Dedifferentiated amniotic fluid mesenchymal stem cell (primary cell): ENCODE data around the gene TNFRSF11A.

Source experiments
- DNase-seq: peaks from one replicate; pipeline ENCODE4 v3.0.0-alpha.2; 2016; ENCODE audit errors: extremely low spot score

TNFRSF11A gene

DNA sequence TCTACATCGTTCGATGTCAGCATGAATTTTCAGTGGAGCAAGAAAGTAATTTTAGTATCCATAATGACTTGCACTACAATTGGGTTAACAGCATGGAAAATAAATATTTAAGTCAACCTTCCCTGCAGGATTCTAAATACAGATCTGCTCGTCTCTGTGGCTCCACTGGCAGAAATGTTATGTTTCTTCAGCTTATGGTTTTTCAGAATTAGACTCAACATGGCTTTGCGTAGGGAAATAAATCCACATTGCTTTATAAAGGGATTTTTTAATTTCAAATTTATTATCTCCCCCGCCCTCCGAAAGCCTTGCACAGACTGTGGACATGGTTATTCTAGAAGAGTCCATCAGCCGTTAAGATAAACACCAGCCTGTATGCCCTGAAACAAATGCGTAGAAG lies 18.2 kb downstream of the TNFRSF11A start:
- no peak for DNase-seq

DNA sequence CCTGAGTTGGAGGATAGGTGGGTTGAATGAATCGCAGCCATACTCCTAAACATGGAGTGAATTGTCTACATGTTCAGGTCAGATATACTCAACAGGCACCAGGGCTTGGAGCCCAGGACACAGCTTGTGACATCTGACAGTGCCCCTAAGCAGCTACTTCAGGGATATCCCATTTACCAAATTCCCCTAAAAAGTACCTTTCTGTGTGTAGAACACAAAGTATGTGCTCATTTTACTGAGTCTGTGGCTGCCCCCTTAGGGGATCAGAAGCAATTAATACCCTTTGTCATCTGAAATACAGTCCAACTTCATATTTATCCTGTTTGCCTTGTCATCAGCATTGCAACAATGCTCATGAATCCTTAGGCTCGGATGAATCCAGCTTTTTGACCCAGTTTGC lies 20.8 kb downstream of the TNFRSF11A start:
- no peak for DNase-seq

DNA sequence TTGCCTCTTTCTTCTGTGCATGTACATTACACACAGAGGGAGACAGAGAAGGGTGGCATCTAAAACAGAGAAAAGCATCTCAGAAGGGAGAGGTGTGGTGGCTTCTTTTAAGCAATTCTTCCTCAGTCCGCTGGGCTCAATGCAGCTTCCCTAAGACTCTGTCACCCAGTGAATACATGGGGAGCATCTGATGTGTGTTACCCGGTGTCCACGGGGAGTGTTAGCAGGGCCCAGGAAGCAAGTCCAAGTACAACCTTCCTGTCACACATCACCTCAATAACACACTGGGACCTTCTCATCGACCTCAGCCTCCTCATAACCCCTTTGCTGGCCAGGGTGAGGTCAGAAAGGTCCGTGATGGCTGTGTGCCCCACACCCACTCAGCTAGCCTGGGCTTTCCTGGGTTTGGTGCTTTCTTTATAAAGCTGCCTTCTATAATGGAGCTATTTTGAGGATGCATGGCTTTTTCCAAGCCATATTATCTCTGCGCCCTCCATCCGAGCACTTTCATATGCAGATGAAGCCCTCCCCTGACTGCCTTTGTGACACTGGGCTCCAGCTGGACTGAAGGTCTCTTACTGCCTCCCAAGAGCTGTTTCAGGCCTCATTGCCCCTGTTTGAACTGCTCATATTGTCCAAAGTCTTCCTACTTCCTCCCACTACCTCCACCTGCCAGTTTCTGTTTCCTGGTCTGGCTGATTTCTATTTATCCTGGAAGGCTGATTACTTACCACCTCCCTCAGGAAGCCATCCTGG lies 21.4 kb downstream of the TNFRSF11A start:
- DNase-seq, result no peak

DNA sequence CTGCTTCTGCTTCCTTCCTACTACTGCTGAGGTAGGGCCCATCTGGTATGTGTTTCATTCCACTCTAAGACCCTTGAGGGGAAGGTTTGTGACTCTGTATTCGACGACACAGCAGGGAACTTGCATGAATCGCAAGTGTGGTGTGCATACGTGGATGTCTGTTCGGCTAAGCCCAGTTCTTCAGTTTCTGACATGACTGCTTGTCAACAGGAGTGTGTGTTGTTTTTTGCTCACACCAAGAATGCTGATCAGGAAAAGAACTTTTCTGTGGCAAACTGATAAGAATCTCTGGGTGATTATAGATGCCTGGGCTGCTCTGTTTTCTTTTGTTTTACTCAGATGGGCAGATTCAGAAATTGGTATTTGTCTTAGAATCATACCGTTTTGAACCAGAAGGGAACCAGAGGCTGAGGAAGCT lies 22.0 kb downstream of the TNFRSF11A start:
- DNase-seq, result no peak

DNA sequence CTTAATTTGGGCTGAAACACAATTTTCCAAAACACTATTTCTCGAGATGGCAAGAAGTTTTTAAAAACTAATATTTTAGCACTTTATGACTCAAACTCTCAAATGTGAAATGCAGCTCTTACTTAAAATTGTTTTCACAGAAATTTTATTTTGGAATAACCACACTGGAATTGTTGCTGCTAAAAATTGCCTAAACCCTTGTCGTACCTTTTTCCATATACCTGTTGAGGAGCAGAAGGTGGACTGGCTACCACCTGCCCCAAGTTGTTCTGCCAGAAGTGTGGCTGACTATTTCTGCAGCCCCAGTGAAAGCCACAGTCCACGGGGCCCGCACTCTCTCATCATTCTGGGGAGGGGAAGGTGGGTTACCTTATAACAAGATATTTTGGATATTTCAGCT lies 23.4 kb downstream of the TNFRSF11A start:
- no peak for DNase-seq

DNA sequence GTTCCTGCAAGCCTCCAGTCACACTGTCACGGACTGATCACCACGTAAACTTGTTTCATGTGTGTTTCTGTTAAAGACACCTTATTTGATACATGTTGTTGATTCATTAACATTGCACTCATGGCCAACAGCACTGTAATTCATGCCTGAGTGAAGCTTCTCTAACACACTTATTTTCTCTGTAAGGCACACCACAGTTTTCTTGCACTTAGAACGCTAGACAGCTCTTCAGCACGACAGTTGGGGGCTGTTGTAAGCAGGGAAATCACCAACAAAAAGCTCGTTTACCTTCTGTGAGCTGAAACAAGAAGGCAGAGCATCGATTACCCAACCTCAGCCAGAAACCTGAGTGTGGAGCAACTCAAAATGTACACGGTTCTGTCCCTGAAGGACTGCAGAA lies 28.1 kb downstream of the TNFRSF11A start:
- no peak for DNase-seq

DNA sequence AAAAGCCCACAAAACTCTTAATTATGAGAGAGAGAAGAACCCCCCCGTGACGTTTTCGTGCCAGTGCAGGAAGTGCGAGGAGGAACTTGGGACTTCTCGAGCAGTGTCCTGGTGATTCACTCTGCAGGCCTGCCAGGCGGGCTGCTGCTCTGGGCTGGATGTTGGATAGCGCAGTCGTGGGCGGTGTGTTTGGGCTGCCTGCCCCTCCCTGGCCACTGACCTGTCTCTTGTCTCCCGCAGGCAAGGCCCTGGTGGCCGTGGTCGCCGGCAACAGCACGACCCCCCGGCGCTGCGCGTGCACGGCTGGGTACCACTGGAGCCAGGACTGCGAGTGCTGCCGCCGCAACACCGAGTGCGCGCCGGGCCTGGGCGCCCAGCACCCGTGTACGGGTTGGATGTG lies 29.0 kb downstream of the TNFRSF11A start:
- DNase-seq, result no peak

DNA sequence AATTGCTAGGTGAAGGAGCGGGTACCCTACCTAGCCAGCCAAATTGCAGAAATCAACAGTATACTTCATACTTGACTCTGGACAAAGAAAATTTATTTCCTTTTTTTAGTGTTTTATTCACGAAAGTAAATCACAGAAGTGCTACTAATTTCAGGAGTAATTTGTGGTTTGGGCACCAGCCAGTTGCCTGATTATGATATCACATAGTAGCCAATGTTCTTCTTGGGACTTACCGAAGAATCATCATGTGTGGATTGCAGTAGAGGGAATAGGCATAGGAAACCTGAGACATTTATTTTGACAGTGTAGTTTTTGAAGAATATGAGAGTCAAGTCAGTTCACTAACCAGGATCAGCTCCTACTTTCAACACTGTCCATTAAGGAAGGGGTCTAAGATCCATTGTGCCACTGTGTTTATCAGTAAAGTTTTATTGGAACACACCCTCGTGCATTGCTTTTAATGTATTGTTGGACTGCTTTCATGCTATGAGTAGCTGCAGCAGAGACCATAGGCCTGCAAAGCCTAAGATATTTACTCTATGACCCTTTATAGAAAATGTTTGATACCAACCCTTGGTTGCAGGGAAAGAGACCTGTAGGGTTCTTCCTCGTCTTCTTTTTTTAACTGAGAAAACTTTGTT lies 32.1 kb downstream of the TNFRSF11A start:
- no peak for DNase-seq

DNA sequence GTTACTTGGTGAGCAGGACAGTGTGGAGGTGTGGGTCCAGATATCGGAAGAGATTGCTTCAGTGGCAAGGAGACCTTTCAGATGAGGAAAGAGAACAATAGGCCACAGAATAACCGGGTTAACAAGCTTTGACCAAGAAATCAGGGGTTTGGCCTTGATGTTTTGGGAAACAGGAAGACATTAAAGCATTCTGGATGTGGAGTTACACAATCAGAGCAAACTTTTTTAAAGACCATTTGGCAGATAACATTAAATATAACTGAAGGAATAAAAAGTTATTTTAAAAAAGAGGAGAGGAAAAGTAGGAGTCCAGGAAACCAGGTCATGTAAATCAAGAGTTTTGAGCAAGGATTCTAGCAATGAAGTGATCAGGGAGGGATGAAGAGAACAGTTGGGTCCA lies 35.7 kb downstream of the TNFRSF11A start:
- DNase-seq, result no peak

DNA sequence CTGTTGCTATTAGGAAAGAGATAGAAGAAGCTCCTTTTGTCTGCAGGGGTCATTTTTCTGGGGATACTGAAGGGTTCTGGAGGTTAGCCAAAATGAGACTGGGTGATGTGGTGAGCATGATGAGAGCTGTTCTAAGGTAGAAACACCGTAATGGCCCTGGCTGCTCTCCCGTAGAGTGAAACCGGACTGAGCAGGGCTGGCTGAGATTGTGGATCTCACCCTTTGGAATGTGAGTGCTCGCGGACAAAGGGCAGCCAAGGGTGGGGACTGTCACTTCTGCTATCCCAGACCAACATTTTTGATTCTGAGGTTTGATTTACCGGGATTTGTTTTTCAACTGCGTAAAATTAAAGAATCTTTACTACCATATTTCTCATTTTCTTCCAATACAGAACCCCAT lies 36.2 kb downstream of the TNFRSF11A start:
- no peak for DNase-seq

DNA sequence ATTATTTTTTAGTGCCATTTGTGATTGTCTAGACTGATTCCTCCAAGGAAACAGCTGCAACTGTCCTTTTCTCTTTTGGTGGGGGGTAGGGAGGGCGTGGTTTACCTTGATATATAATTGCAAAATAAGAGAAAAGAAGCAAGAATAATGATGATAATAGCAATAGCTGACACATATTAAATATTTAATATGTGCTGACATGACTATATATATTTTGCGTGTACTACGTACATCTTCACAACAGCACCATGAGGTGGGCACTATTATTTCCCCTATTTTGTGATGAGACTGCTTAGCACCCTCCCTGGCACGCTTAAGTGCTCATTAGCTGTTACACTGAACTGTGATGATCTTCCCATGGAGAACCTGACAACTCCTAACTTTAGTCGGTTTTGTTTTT lies 39.4 kb downstream of the TNFRSF11A start:
- DNase-seq, result no peak

DNA sequence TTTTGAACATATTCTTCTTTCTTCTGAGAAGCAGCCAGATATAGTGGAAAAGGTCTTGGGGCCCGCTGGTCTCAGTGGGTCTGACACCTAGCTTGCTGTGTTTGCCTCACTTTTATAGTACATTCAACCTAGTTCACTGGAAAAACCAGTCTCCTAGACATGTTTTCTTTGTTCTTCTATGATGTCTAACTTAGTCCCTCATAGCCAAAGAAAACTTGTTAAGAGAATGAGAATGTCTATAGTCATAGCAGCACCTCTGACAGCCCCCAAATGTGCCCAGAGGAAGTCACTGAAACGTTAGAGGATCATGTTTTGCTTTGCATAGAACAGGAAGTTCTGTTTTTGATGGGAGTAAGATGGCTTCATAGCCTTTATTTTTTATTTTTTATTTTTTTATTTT lies 40.3 kb downstream of the TNFRSF11A start:
- no peak for DNase-seq

DNA sequence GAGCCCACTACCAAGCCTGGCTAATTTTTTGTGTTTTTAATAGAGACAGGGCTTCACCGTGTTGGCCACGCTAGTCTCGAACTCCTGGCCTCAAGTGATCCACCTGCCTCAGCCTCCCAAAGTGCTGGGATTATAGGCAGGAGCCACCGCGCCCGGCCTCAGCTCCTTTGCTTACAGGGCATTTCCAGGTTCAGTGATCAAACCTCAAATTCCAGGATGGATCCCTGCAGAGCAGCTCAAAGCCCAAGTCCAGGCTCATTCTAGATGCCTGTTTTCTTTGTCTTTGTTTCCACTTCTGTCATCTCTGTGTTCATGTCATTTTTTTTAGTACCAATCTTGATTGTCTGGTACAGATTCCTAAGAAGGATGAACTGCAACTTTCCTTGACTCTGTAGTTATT lies 41.9 kb downstream of the TNFRSF11A start:
- DNase-seq, result no peak

DNA sequence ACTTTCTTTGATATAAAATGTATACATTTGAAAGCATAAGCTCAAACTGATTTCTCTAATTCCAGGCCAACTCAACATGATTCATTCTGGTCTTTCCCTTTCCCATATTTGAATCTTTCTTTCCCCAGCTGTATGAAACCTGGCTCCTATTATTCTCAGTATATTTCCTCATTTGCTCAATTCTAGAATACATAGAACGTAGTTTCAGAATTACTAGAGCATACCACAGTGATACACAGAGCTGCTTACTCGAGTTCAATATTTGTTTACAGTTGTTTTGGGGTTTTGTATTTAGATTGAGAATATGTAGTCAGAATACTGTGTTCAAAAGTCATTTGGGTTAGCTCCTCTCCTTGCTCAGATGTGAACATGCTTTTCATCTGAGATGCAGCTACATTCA lies 43.0 kb downstream of the TNFRSF11A start:
- DNase-seq, result no peak

DNA sequence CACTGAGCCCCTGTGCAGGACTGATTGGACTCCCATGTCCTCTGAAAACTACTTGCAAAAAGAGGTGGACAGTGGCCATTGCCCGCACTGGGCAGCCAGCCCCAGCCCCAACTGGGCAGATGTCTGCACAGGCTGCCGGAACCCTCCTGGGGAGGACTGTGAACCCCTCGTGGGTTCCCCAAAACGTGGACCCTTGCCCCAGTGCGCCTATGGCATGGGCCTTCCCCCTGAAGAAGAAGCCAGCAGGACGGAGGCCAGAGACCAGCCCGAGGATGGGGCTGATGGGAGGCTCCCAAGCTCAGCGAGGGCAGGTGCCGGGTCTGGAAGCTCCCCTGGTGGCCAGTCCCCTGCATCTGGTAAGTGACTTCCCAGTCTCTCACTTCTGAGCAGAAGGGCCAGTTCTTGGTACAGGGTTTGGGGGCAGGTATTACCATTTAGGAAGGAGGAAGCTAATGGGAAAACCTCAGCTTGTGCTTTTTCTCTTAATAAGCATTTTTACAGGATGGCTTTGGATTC lies 44.1 kb downstream of the TNFRSF11A start:
- no peak for DNase-seq

DNA sequence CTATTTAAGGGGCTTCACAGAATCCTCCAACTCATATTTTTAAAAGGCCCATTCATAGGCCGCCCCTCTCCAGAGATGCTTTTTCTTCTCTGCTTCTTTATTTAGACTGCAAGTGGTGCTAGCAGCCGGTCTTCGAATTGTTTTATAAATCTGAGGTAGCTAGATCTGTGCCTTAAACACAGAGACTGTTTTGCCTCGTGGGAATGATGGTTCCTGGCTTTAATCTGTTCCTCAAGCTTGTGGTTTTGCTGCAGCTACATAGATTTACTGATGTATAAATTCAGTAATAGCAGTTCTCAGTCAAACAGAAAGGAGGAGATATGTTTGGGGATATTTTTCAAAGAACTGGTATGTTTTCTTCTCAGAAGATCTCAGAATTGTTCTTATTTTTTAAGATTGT lies 45.3 kb downstream of the TNFRSF11A start:
- DNase-seq, result no peak

DNA sequence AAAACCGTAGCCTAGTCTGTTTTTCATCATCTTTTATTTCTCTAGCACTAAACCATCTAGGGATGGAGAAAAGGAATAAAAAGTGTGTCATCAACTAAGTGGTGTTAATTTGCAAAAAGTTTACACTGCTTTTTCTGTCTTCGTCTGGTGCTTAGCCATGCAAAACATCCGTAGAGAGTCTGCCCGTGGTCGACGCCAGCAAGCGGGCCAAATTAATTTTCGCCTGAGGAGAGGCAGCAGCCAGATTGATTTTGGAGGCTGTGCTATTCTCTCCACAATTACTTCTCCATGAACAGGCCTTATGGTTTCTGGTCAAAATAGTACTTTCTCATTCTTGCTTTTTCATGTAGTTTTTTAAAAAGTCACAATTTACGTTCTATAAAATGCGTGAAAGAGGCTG lies 46.3 kb downstream of the TNFRSF11A start:
- no peak for DNase-seq

DNA sequence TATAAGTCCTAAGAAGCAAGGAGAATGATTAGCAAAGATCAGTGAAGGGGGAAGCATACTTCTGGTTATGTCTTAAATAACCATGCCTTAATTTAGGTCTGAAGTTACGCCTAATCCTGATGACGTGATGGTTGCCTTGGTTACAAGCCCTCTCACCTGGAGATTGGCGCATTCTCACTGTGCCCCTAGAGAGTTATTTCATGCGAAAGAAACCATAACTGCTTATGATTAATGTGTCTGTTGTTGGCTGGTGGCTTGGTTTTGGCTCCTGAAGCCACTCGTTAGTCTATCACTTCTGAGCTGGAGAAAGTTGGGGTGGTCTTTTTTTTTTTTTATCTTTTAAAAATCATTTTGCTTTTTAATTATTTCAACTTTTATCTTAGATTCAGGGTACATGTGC lies 47.0 kb downstream of the TNFRSF11A start:
- no peak for DNase-seq

DNA sequence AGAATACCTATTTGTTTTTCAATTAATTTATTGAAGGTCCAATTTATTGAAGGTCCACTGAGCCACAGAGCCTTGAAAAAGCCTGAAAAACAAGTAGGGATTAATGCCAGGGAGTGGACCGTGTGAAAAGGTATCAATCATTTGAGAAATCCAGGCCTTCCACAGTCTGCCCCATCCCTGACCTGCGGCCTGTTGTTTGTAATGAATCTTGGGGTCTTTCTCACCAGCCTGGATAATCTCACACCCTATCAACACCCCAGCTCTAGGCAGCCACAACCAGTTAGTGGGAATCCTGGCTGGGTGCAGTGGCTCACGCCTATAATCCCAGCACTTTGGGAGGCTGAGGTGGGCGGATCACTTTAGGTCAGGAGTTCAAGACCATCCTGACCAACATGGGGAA lies 47.8 kb downstream of the TNFRSF11A start:
- no peak for DNase-seq

DNA sequence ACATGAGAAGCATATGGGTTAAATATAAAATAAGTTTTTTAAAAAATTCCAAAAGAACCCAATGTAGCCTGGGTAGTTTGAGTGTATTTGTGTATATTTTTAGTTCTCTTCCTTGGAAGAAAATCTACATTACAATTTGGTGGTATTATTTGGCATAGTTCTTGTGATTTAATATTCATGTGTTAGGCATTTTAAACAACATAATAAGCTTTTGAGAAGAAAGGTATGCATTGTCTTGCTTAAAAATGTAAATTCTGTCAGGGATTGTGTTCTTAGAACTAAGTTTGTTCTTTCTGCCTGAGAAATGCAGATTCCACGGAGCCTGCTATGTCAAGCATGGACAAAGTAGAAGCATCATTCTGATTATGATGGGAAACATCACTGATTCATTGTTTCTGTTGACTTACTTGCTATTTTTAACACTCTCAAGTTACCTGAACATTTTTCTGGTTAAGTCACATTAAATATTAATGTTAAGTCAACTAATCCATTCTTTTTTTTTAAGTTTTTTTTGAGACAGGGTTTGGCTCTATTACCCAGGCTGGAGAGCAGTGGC lies 49.4 kb downstream of the TNFRSF11A start:
- DNase-seq, result no peak

DNA sequence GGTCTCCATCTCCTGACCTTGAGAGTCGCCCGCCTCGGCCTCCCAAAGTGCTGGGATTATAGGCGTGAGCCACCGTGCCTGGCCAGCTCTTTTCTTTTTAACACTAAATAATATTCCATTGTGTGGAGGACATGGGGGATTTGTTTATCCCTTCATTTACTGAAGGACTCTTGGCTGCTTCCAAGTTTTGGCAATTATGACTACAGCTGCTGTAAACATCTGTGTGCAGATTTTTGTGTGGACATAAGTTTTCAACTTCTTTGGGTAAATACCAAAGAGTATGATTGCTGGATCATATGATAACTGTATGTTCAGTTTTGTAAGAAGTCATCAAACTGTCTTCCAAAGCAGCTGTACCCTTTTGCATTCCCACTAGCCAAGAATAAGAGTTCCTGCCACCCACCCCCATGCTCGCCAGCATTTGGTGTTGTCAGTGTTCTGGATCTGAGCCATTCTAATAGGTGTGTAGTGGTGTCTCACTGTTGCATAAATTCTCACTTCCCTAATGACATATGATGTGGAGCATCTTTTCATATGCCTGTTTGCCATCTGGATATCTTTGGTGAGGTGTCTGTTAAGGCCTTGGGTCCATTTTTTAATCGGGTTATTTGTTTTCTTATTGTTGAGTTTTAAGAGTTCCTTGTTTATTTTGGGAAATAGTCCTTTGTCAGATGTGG lies 52.2 kb downstream of the TNFRSF11A start:
- no peak for DNase-seq

DNA sequence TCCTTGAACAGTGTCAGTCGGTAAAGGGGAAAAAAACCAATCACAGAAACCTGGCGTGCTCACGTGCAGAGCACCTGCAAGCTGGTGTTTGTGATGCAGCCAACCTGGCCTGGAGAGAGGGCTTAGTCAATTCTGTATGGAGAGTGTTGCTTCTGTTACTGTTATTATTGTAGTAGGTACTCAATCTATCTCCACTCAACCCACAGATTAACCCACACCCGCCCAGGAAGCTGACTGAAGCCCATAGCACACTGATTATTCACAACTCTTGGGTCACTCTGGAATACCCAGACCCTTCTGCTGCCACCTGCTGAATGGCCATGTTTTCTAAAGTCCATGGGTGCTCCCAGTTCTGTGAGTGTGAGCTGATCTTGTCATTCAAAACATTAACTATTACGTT lies 53.9 kb downstream of the TNFRSF11A start:
- DNase-seq, result no peak

DNA sequence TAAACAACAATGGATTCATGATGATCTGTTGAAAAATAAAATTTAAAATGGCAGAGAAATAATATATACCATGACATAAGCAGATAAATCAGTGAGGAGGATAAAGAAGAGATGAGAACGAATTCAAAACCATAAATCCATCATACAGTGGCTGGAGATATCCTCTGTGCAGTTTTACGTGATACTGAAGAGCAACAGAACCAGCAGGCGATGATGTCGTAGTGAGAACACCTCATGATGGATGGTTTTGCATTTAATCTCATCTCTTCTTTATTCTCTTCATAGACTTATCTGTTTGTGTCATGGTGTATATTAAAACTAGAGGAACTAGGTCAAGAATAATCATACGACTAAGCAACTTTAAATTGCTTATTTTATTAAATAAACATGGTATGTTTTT lies 56.3 kb downstream of the TNFRSF11A start:
- DNase-seq, result no peak
